ENCODE data around the gene PAGR1. TPM values are rescaled to one million over a fixed set of nuclear protein-coding genes. Genes with fewer than 3 reads are reported as not detected.
A peak's percentile ranks its signal among the peaks of the same experiment; 100 is the strongest.

The PAGR1 gene
- total and polyA plus RNA-seq, 2 of the 13 experiments (the other 11 are each of a cell fraction or from before 2014, with no cell fraction given) = 9.8 to 66.4 TPM

DNA sequence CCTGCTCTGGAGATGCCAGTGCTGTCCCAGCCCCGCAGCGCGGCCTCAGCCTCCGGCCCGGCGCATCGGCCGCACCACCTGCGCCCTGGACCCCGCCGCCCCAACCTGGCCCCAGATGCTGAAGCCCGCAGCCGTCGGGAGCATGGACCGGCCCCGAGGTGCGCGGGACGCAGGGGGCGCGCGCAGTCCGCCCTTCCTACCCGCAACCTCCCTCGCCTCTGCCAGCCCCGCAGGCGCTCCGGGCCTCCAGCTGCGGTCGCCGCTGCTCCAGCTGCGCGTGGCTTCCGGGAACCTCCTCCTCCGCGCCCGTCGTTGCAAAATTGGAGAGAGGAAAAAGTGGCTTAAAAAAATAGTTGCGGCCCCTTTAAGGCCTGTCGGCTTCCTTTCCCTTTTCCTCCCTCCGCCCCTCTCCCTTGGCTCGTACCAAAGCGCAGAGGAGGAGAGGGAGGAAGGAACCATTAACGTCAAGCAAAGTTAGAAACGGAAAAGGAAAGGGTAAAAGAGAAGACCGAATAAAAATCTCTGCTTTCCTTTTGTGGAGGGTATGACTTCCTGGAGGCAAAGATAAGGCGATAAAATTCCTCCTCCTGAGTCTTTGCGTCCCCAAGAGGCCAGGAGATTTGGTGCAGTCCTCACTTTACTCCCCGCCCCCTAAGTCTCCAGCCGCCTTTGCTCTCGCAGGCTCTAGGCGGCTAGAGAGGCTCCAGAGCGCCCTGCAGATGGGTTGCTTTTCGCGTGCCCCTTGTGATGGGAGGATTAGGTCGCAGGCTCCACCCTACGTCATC lies 47.1 kb downstream of the PAGR1 start, which contains the start of gene CDIPT (continued):
- TF ChIP-seq, protein P1, sequence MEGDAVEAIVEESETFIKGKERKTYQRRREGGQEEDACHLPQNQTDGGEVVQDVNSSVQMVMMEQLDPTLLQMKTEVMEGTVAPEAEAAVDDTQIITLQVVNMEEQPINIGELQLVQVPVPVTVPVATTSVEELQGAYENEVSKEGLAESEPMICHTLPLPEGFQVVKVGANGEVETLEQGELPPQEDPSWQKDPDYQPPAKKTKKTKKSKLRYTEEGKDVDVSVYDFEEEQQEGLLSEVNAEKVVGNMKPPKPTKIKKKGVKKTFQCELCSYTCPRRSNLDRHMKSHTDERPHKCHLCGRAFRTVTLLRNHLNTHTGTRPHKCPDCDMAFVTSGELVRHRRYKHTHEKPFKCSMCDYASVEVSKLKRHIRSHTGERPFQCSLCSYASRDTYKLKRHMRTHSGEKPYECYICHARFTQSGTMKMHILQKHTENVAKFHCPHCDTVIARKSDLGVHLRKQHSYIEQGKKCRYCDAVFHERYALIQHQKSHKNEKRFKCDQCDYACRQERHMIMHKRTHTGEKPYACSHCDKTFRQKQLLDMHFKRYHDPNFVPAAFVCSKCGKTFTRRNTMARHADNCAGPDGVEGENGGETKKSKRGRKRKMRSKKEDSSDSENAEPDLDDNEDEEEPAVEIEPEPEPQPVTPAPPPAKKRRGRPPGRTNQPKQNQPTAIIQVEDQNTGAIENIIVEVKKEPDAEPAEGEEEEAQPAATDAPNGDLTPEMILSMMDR (CRISPR knock-in tag; IDR thresholded peaks at IDR 0.05) = peak; percentile 95
- TF ChIP-seq ZNF326 (CRISPR knock-in tag; IDR thresholded peaks at IDR 0.05; ENCODE audit: borderline replicate concordance) = no peak
- TF ChIP-seq MTA3 (CRISPR knock-in tag; IDR thresholded peaks at IDR 0.05) = no peak
- TF ChIP-seq NRL (CRISPR knock-in tag; IDR thresholded peaks at IDR 0.05; ENCODE audit: borderline replicate concordance) = no peak
- TF ChIP-seq ERF (CRISPR knock-in tag; IDR thresholded peaks at IDR 0.05) = peak; percentile 95
- TF ChIP-seq ZBTB38 (CRISPR knock-in tag; IDR thresholded peaks at IDR 0.05) = no peak; the same call in 1 of the 2 replicates
- TF ChIP-seq, protein P2, sequence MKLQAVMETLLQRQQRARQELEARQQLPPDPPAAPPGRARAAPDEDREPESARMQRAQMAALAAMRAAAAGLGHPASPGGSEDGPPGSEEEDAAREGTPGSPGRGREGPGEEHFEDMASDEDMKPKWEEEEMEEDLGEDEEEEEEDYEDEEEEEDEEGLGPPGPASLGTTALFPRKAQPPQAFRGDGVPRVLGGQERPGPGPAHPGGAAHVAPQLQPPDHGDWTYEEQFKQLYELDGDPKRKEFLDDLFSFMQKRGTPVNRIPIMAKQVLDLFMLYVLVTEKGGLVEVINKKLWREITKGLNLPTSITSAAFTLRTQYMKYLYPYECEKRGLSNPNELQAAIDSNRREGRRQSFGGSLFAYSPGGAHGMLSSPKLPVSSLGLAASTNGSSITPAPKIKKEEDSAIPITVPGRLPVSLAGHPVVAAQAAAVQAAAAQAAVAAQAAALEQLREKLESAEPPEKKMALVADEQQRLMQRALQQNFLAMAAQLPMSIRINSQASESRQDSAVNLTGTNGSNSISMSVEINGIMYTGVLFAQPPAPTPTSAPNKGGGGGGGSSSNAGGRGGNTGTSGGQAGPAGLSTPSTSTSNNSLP (IDR thresholded peaks at IDR 0.05; ENCODE audit: low read depth, low read length) = no peak; the same call in 1 of the 2 replicates
- TF ChIP-seq MAFG (CRISPR knock-in tag; IDR thresholded peaks at IDR 0.05) = no peak
- TF ChIP-seq TCF12 (IDR thresholded peaks at IDR 0.05) = no peak
- peak; percentile 65 for TF ChIP-seq TCF12 (CRISPR knock-in tag; IDR thresholded peaks at IDR 0.05)
- TF ChIP-seq, protein P3, sequence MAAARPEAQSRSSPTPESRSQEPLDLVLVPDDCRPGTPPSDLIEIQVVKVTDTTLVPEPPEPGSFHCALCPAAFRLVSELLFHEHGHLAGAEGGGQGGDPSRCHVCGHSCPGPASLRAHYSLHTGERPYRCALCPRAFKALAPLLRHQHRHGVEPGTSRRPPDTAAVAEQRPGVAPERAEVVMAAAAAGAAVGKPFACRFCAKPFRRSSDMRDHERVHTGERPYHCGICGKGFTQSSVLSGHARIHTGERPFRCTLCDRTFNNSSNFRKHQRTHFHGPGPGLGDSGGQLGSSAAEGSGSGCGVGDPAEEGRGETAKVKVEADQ (CRISPR knock-in tag; IDR thresholded peaks at IDR 0.05; ENCODE audit: borderline replicate concordance) = no peak; the same call in 1 of the 2 replicates
- TF ChIP-seq, protein P4, sequence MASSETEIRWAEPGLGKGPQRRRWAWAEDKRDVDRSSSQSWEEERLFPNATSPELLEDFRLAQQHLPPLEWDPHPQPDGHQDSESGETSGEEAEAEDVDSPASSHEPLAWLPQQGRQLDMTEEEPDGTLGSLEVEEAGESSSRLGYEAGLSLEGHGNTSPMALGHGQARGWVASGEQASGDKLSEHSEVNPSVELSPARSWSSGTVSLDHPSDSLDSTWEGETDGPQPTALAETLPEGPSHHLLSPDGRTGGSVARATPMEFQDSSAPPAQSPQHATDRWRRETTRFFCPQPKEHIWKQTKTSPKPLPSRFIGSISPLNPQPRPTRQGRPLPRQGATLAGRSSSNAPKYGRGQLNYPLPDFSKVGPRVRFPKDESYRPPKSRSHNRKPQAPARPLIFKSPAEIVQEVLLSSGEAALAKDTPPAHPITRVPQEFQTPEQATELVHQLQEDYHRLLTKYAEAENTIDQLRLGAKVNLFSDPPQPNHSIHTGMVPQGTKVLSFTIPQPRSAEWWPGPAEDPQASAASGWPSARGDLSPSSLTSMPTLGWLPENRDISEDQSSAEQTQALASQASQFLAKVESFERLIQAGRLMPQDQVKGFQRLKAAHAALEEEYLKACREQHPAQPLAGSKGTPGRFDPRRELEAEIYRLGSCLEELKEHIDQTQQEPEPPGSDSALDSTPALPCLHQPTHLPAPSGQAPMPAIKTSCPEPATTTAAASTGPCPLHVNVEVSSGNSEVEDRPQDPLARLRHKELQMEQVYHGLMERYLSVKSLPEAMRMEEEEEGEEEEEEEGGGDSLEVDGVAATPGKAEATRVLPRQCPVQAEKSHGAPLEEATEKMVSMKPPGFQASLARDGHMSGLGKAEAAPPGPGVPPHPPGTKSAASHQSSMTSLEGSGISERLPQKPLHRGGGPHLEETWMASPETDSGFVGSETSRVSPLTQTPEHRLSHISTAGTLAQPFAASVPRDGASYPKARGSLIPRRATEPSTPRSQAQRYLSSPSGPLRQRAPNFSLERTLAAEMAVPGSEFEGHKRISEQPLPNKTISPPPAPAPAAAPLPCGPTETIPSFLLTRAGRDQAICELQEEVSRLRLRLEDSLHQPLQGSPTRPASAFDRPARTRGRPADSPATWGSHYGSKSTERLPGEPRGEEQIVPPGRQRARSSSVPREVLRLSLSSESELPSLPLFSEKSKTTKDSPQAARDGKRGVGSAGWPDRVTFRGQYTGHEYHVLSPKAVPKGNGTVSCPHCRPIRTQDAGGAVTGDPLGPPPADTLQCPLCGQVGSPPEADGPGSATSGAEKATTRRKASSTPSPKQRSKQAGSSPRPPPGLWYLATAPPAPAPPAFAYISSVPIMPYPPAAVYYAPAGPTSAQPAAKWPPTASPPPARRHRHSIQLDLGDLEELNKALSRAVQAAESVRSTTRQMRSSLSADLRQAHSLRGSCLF (CRISPR knock-in tag; IDR thresholded peaks at IDR 0.05; ENCODE audit: borderline replicate concordance) = no peak
- TF ChIP-seq ZNF780A (CRISPR knock-in tag; IDR thresholded peaks at IDR 0.05) = no peak; the same call in 1 of the 2 replicates
- peak; percentile 73 for TF ChIP-seq SKI (IDR thresholded peaks at IDR 0.05; ENCODE audit: partially characterized antibody)
- TF ChIP-seq ZFP36 (IDR thresholded peaks at IDR 0.05; ENCODE audit: borderline replicate concordance, low read depth, low read length, partially characterized antibody) = no peak
- peak; percentile 83 for TF ChIP-seq ZFX (CRISPR knock-in tag; IDR thresholded peaks at IDR 0.05; ENCODE audit: low read depth)

Data from HepG2 (cell line).